A549 (cell line): ENCODE results near the gene PRH1. TPM values are rescaled to one million over a fixed set of nuclear protein-coding genes. Genes with fewer than 3 reads are reported as not detected.

Source experiments
- ATAC-seq, 2 experiments: fragments of 200-7000 bp in 1 of 2; fragments of >200 bp in 1 of 2; cut with Nextera tagmentation in 1 of 2; cut with Tn5 transposase in 1 of 2; 3 replicates each; pipeline versions ENCODE4 v1.8.0 to v1.9.1; 2018 to 2020; ENCODE audit warnings: mild to moderate bottlenecking in 1 of 2, moderate library complexity in 1 of 2
- CTCF ChIA-PET: fragments of 300-600 bp; sonication (Branson Sonifier 250); formaldehyde crosslinking; extraction: SDS; loops from one replicate; lab custom pipeline; 2021; ENCODE audit warnings: antibody characterized with exemption, inconsistent platforms; lab: Yijun Ruan, JAX
- POLR2A ChIA-PET: fragments of 350-600 bp; formaldehyde crosslinking; extraction: SDS; loops from one replicate; lab custom pipeline; 2021; ENCODE audit warnings: antibody characterized with exemption, inconsistent platforms; lab: Yijun Ruan, JAX
- DNase-seq, 2 experiments: peaks; one replicate each; pipeline versions ENCODE4 v3.0.0 to v3.0.0-alpha.2; 2011 to 2016; ENCODE audit warnings: low read depth in 1 of 2, low spot score in 1 of 2
- FAIRE-seq: peaks from 2 replicates; lab custom pipeline; 2011; peaks lifted over from hg19 to GRCh38; lab: Jason Lieb, UNC
- H3K27ac ChIP-seq, 2 experiments: fragments of >200 bp; sonication (Bioruptor Twin); formaldehyde crosslinking; 3 replicates each; pipeline ENCODE4 v1.5.1; 2016 to 2017
- H3K4me1 ChIP-seq: fragments of >200 bp; sonication (Bioruptor Twin); formaldehyde crosslinking; 3 replicates; pipeline ENCODE4 v1.6.1; 2016
- H3K4me2 ChIP-seq: fragments of >200 bp; sonication (Bioruptor Twin); formaldehyde crosslinking; 3 replicates; pipeline ENCODE4 v1.6.1; 2016
- H3K4me3 ChIP-seq: fragments of >200 bp; sonication (Bioruptor Twin); formaldehyde crosslinking; 3 replicates; pipeline ENCODE4 v1.5.1; 2016
- H3K9me3 ChIP-seq: fragments of >200 bp; sonication (Bioruptor Twin); formaldehyde crosslinking; 3 replicates; pipeline ENCODE4 v1.6.1; 2016
- BHLHE40 ChIP-seq: IDR thresholded peaks from 2 replicates; pipeline ENCODE4 v1.6.1; 2012; ENCODE audit warnings: low read depth, low read length, inconsistent platforms
- CBX2 ChIP-seq: fragments of 200-600 bp; sonication (generic); IDR thresholded peaks from 2 replicates; pipeline ENCODE4 v1.6.1; 2016; ENCODE audit warnings: low read depth, mild to moderate bottlenecking, borderline replicate concordance
- CBX8 ChIP-seq: fragments of 200-600 bp; sonication (generic); IDR thresholded peaks from 2 replicates; pipeline ENCODE4 v1.6.1; 2016
- CEBPB ChIP-seq, 2 experiments: fragments of >200 bp in 1 of 2; sonication (Bioruptor Twin) in 1 of 2; formaldehyde crosslinking in 1 of 2; IDR thresholded peaks; 2 replicates each; pipeline ENCODE4 v1.6.1; 2012 to 2016
- E2F6 ChIP-seq: IDR thresholded peaks from 2 replicates; pipeline ENCODE4 v1.6.1; 2012; ENCODE audit warnings: low read depth, borderline replicate concordance
- ELK1 ChIP-seq: fragments of 150-350 bp; IDR thresholded peaks from 2 replicates; pipeline ENCODE4 v1.6.1; 2014; ENCODE audit warnings: low read depth, mild to moderate bottlenecking, low read length
- EP300 ChIP-seq, 2 experiments: fragments of >200 bp; sonication (Bioruptor Twin); formaldehyde crosslinking; IDR thresholded peaks; 2 replicates in 1 of 2; 3 replicates in 1 of 2; pipeline ENCODE4 v1.6.1; 2016 to 2017
- HEYL ChIP-seq: fragments of 250-450 bp; sonication (Bioruptor Pico); IDR thresholded peaks from 2 replicates; pipeline ENCODE4 v1.8.0; 2021; ENCODE audit warnings: mild to moderate bottlenecking, moderate library complexity
- HOXB13 ChIP-seq: fragments of 250-450 bp; sonication (Bioruptor Pico); IDR thresholded peaks from 2 replicates; pipeline ENCODE4 v1.5.0; 2020; ENCODE audit warnings: low read depth, mild to moderate bottlenecking, moderate library complexity
- KDM1A ChIP-seq: fragments of 200-600 bp; sonication (generic); IDR thresholded peaks from 2 replicates; pipeline ENCODE4 v1.6.1; 2016; ENCODE audit warnings: low read depth, mild to moderate bottlenecking
- MAX ChIP-seq: IDR thresholded peaks from 2 replicates; pipeline ENCODE4 v1.6.1; 2012
- PBX3 ChIP-seq: IDR thresholded peaks from 2 replicates; pipeline ENCODE4 v1.6.1; 2012
- PHF8 ChIP-seq: fragments of 200-600 bp; sonication (generic); IDR thresholded peaks from 2 replicates; pipeline ENCODE4 v1.6.1; 2016; ENCODE audit warnings: low read depth, mild to moderate bottlenecking, antibody characterized with exemption, moderate library complexity, borderline replicate concordance
- POLR2A ChIP-seq: IDR thresholded peaks from 2 replicates; pipeline ENCODE4 v1.6.1; 2012; ENCODE audit warnings: mild to moderate bottlenecking, low read length
- RAD21 ChIP-seq, 2 experiments: fragments of >200 bp in 1 of 2; sonication (Bioruptor Twin) in 1 of 2; formaldehyde crosslinking in 1 of 2; IDR thresholded peaks in 1 of 2; conservative IDR thresholded peaks in 1 of 2; 2 replicates in 1 of 2; 3 replicates in 1 of 2; pipeline ENCODE4 v1.6.1; 2012 to 2018; ENCODE audit warnings: inconsistent platforms in 1 of 2
- REST ChIP-seq: fragments of 200-600 bp; sonication (generic); IDR thresholded peaks from 2 replicates; pipeline ENCODE4 v1.6.1; 2016; ENCODE audit warnings: antibody characterized with exemption, mild to moderate bottlenecking, moderate library complexity
- ZNF302 ChIP-seq: fragments of 250-450 bp; sonication (Bioruptor Pico); IDR thresholded peaks from 2 replicates; pipeline ENCODE4 v1.9.0; 2021; ENCODE audit warnings: inconsistent platforms, mild to moderate bottlenecking, moderate library complexity
- WGBS: methylation state at CpG from one replicate; pipeline ENCODE4 v1.1.6; 2017; ENCODE audit errors: missing lambda C conversion rate; 5-methylcytosine and 5-hydroxymethylcytosine counted together
- polyA plus RNA-seq, 4 experiments: library from polyadenylated mRNA; depleted of rRNA in 3 of 4; stranded (reverse); fragments of >200 nt; fragmentation: RNase III in 1 of 4; extraction: RNeasy Plus Mini Kit Qiagen cat#74134 plus additional on column Dnase treatment in 1 of 4; gene quantifications; 2 replicates in 3 of 4; 3 replicates in 1 of 4; pipeline ENCODE4 v1.2.3, GENCODE V29; 2011 to 2017

The PRH1 gene
- polyA plus RNA-seq, 2 of the 4 experiments (the other 2 are of a cell fraction), result 4.3 to 6.7 TPM

GRCh38 chr12:10873378-10873777, 10.7 kb downstream of the PRH1 start:
- TF ChIP-seq PHF8, result no peak
- no peak for TF ChIP-seq POLR2A
- TF ChIP-seq KDM1A, result no peak
- no peak for TF ChIP-seq CBX2
- TF ChIP-seq HEYL (CRISPR knock-in tag), result no peak
- TF ChIP-seq PBX3, result no peak
- no peak for TF ChIP-seq HOXB13 (CRISPR knock-in tag)
- TF ChIP-seq REST, result no peak
- no peak for TF ChIP-seq EP300 (IDR thresholded peaks at IDR 0.05)
- TF ChIP-seq CEBPB (IDR thresholded peaks at IDR 0.05), result no peak
- no peak for TF ChIP-seq CBX8
- no peak for TF ChIP-seq MAX
- TF ChIP-seq ELK1, result no peak
- no peak for TF ChIP-seq E2F6
- no peak for TF ChIP-seq BHLHE40
- TF ChIP-seq, all 56 proteins: peak for 0
- CTCF ChIA-PET, result no interaction called here
- 72% methylated on average over 2 of the region's 2 CpGs for WGBS
- H3K4me3 ChIP-seq, result no peak overlapping the region
- FAIRE-seq, result no peak
- no peak overlapping the region for H3K27ac ChIP-seq
- no peak overlapping the region for H3K4me2 ChIP-seq
- no peaks in the 10 kb centered on the region for H3K4me1 ChIP-seq
- POLR2A ChIA-PET, result no interaction called here
- DNase-seq, result no peak
- H3K9me3 ChIP-seq, result no peaks in the 10 kb centered on the region
- no peak for ATAC-seq

- TF ChIP-seq ZNF302 (CRISPR knock-in tag) (no peak), RAD21 (conservative IDR thresholded peaks at IDR 0.05 in 1 of 2, IDR thresholded peaks at IDR 0.05 in 1 of 2) (peak in 1 of 2 experiments; percentile 33; a peak in 2 of 5 replicates)
- FAIRE-seq, result no peak
- CTCF ChIA-PET, result no interaction called here
- 86% methylated on average over 2 of the region's 2 CpGs for WGBS
- Histone ChIP-seq H3K4me2 (no peak overlapping the region), H3K9me3 (no peaks in the 10 kb centered on the region), H3K27ac (no peak overlapping the region), H3K4me1 (no peaks in the 10 kb centered on the region), H3K4me3 (no peak overlapping the region)
- DNase-seq, result no peak
- no peak for ATAC-seq
- POLR2A ChIA-PET, result no interaction called here
Measured at GRCh38 chr12:10867381-10867780, 16.7 kb downstream of the PRH1 start.
